ENCODE measurements around the gene TRAPPC5. TPM values are rescaled to one million over a fixed set of nuclear protein-coding genes. Genes with fewer than 3 reads are reported as not detected.
"Not testable (repeated sequence)": the region's sequence is repeated elsewhere in the genome, so short reads cannot be mapped to it uniquely, and the experiment has no call there.

Gene TRAPPC5
- total RNA-seq, 2 experiments from 2014 or later, result 77.5 to 88.2 TPM

DNA sequence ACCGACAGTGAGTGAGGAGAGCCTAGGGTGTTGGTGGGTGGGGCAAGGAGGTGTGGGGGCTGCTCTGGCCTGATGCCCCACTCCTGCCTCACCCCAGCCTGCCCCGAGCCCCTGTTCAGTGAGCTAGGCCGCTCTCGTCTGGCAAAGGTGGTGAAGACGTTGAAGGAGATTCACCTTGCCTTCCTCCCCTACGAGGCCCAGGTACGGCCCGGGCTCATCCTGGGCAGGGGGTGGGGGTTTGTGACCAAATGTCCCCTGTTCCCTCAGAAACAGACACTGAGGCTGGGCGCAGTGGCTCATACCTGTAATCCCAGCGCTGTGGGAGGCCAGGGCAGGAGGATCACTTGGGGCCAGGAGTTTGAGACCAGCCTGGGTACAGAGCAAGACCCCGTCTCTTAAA is 39.8 kb upstream of the TRAPPC5 start:
- Mint-ChIP-seq H3K4me1 (ENCODE audit: low read depth) (peaks cover 29% of the 10 kb centered on the region), H3K36me3 (peaks cover 12% of the 10 kb centered on the region), H3K4me3 (no peak overlapping the region), H3K27me3 (no peaks in the 10 kb centered on the region), H3K9me3 (peaks cover 4% of the 10 kb centered on the region), H3K27ac (no peak overlapping the region)
- DNase-seq, result no peak
- intact Hi-C loops (cut with micrococcal nuclease), result no loop called here
- ChIA-PET CTCF (interaction anchor here (1.3 to 1.5 kb wide), 2 partner anchors 10 to 40 kb away, joined by 4 to 8 read pairs; partner anchors contain the start of gene TRAPPC5), POLR2A (interaction anchor here (1.5 kb wide), 1 partner anchor 11 kb away, joined by 4 read pairs; the partner anchor contains the start of genes PET100 and XAB2)

- intact Hi-C loops (cut with micrococcal nuclease), result no loop called here
- no peak overlapping the region for H3K27ac Mint-ChIP-seq
- no peaks in the 10 kb centered on the region for H3K27me3 Mint-ChIP-seq
- DNase-seq, result no peak
- peaks cover 14% of the 10 kb centered on the region for H3K36me3 Mint-ChIP-seq
- H3K4me1 Mint-ChIP-seq (ENCODE audit: low read depth), result peaks cover 24% of the 10 kb centered on the region
- peaks cover 4% of the 10 kb centered on the region for H3K9me3 Mint-ChIP-seq
- CTCF ChIA-PET, result interaction anchor here (1.3 to 1.5 kb wide), 2 partner anchors 10 to 39 kb away, joined by 4 to 8 read pairs; partner anchors contain the start of gene TRAPPC5
- POLR2A ChIA-PET, result interaction anchor here (1.5 kb wide), 1 partner anchor 12 kb away, joined by 4 read pairs; the partner anchor contains the start of genes PET100 and XAB2
- no peak overlapping the region for H3K4me3 Mint-ChIP-seq
Observed at GRCh38 chr19:7641290-7642276, 39.0 kb upstream of the TRAPPC5 start.

GRCh38 chr19:7642295-7643030 is 38.2 kb upstream of the TRAPPC5 start:
- Mint-ChIP-seq H3K4me3 (no peak overlapping the region), H3K9me3 (peaks cover 4% of the 10 kb centered on the region), H3K27me3 (no peaks in the 10 kb centered on the region), H3K36me3 (peaks cover 15% of the 10 kb centered on the region), H3K4me1 (ENCODE audit: low read depth) (peaks cover 20% of the 10 kb centered on the region), H3K27ac (no peak overlapping the region)
- intact Hi-C loops (cut with micrococcal nuclease), result no loop called here
- CTCF ChIA-PET, result interaction anchor here (1.3 kb wide), 1 partner anchor 9 kb away, joined by 4 read pairs; no protein-coding TSS in a partner anchor
- POLR2A ChIA-PET, result interaction anchor here (1.5 kb wide), 1 partner anchor 13 kb away, joined by 4 read pairs; the partner anchor contains the start of genes PET100 and XAB2
- DNase-seq, result no peak

- no peak overlapping the region for H3K27ac Mint-ChIP-seq
- intact Hi-C loops (cut with micrococcal nuclease), result no loop called here
- H3K27me3 Mint-ChIP-seq, result no peaks in the 10 kb centered on the region
- POLR2A ChIA-PET, result no interaction called here
- H3K9me3 Mint-ChIP-seq, result peaks cover 4% of the 10 kb centered on the region
- peaks cover 17% of the 10 kb centered on the region for H3K4me1 Mint-ChIP-seq (ENCODE audit: low read depth)
- no peak for DNase-seq
- no peak overlapping the region for H3K4me3 Mint-ChIP-seq
- peaks cover 16% of the 10 kb centered on the region for H3K36me3 Mint-ChIP-seq
- CTCF ChIA-PET, result no interaction called here
Observed at GRCh38 chr19:7643031-7643415, 37.6 kb upstream of the TRAPPC5 start.

- CTCF ChIA-PET; intact Hi-C loops (cut with micrococcal nuclease); H3K9me3 Mint-ChIP-seq; H3K27ac Mint-ChIP-seq; POLR2A ChIA-PET; H3K4me3 Mint-ChIP-seq; H3K27me3 Mint-ChIP-seq: not testable (repeated sequence)
- peaks cover 12% of the 10 kb centered on the region for H3K4me1 Mint-ChIP-seq (ENCODE audit: low read depth)
- DNase-seq, result peak; percentile 49
- peaks cover 16% of the 10 kb centered on the region for H3K36me3 Mint-ChIP-seq
Observed at GRCh38 chr19:7643629-7644549, 36.7 kb upstream of the TRAPPC5 start.

DNA sequence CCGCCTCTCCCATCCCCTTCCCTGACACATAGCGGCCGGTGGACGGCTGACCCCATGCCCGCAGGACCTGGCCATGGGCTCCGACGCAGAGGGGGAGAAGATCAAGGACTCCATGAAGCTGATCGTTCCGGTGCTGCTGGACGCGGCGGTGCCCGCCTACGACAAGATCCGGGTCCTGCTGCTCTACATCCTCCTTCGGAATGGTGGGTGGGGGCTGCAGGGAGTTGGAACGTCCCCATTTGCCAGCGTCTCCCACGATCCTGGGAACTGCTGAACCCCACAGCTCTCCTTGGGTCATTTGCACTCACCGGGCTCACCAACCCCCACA is 36.1 kb upstream of the TRAPPC5 start:
- peaks cover 16% of the 10 kb centered on the region for H3K36me3 Mint-ChIP-seq
- intact Hi-C loops (cut with micrococcal nuclease), result no loop called here
- no peak for DNase-seq
- no peak overlapping the region for H3K27ac Mint-ChIP-seq
- H3K4me3 Mint-ChIP-seq, result no peak overlapping the region
- H3K4me1 Mint-ChIP-seq (ENCODE audit: low read depth), result peaks cover 6% of the 10 kb centered on the region
- no peaks in the 10 kb centered on the region for H3K27me3 Mint-ChIP-seq
- ChIA-PET CTCF (interaction anchor here (1.0 kb wide), 1 partner anchor 36 kb away, joined by 4 read pairs; the partner anchor contains the start of gene TRAPPC5), POLR2A (no interaction called here)
- peaks cover 4% of the 10 kb centered on the region for H3K9me3 Mint-ChIP-seq

- ChIA-PET POLR2A (no interaction called here), CTCF (interaction anchor here (1.0 kb wide), 1 partner anchor 36 kb away, joined by 4 read pairs; the partner anchor contains the start of gene TRAPPC5)
- Mint-ChIP-seq H3K9me3 (peaks cover under 1% of the 10 kb centered on the region), H3K4me3 (no peak overlapping the region), H3K27ac (no peak overlapping the region), H3K36me3 (peaks cover 10% of the 10 kb centered on the region), H3K4me1 (ENCODE audit: low read depth) (no peaks in the 10 kb centered on the region), H3K27me3 (no peaks in the 10 kb centered on the region)
- no peak for DNase-seq
- intact Hi-C loops (cut with micrococcal nuclease), result no loop called here
Observed at GRCh38 chr19:7645163-7645562, 35.5 kb upstream of the TRAPPC5 start.

DNA sequence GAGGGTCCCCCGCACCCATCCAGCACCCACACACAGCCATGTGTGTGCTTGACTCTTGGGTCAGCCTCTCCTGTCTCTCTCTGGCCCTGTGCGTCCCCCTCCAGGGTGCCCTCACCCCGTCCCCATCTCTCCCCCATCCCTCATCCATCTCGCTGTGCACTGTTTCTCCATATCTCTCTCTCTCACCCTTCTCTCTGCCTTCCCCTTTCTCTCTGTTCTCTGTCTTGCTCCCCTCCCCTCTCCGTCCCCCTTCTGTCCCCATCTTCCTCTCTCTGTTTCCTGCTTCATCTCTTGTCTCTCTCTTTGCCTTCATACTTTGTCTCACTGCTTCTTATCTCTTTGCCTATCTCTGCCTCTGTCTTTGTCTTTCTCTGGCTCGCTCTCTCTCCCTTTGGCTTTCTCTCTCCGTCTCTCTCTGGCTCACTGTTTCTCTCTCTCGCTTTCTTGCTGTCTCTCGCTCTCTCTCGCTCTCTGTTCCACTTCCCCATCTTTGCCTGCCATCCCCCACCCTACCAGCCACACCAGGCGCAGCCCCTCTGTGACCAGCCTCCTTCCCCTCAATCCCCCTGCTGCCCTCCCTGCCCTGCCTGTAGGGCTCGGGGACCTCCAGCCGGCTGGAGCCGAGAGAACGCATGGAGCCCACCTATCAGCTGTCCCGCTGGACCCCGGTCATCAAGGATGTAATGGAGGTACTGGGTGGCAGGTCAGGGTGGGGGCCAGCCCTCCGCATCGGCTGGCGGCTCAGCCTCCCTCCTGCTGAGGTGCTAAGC is 34.8 kb upstream of the TRAPPC5 start:
- no peak overlapping the region for H3K27ac Mint-ChIP-seq
- H3K27me3 Mint-ChIP-seq, result no peaks in the 10 kb centered on the region
- no peak overlapping the region for H3K4me3 Mint-ChIP-seq
- CTCF ChIA-PET, result no interaction called here
- no peak for DNase-seq
- intact Hi-C loops (cut with micrococcal nuclease), result no loop called here
- no peaks in the 10 kb centered on the region for H3K9me3 Mint-ChIP-seq
- peaks cover 10% of the 10 kb centered on the region for H3K36me3 Mint-ChIP-seq
- H3K4me1 Mint-ChIP-seq (ENCODE audit: low read depth), result no peaks in the 10 kb centered on the region
- POLR2A ChIA-PET, result no interaction called here

GRCh38 chr19:7646426-7646700 is 34.3 kb upstream of the TRAPPC5 start:
- POLR2A ChIA-PET, result no interaction called here
- intact Hi-C loops (cut with micrococcal nuclease), result no loop called here

GRCh38 chr19:7647156-7647555 is 33.5 kb upstream of the TRAPPC5 start:
- H3K36me3 Mint-ChIP-seq, result peaks cover 10% of the 10 kb centered on the region

More at GRCh38 chr19:7646426-7646700, 34.3 kb upstream of the TRAPPC5 start:
- no peak for DNase-seq
- no peaks in the 10 kb centered on the region for H3K27me3 Mint-ChIP-seq
- CTCF ChIA-PET, result no interaction called here
- no peaks in the 10 kb centered on the region for H3K4me1 Mint-ChIP-seq (ENCODE audit: low read depth)
- H3K9me3 Mint-ChIP-seq, result no peaks in the 10 kb centered on the region
- H3K36me3 Mint-ChIP-seq, result peaks cover 10% of the 10 kb centered on the region
- H3K4me3 Mint-ChIP-seq, result no peak overlapping the region
- H3K27ac Mint-ChIP-seq, result no peak overlapping the region

More at GRCh38 chr19:7647156-7647555, 33.5 kb upstream of the TRAPPC5 start:
- no peak overlapping the region for H3K27ac Mint-ChIP-seq
- DNase-seq, result no peak
- no peaks in the 10 kb centered on the region for H3K27me3 Mint-ChIP-seq
- intact Hi-C loops (cut with micrococcal nuclease), result no loop called here
- POLR2A ChIA-PET, result no interaction called here
- no peak overlapping the region for H3K4me3 Mint-ChIP-seq
- H3K9me3 Mint-ChIP-seq, result no peaks in the 10 kb centered on the region
- H3K4me1 Mint-ChIP-seq (ENCODE audit: low read depth), result peaks cover 3% of the 10 kb centered on the region
- CTCF ChIA-PET, result no interaction called here
